GM10847 (cell line): ENCODE measurements around the gene SCRN1.

ENCODE experiments used
- POLR2A ChIP-seq: IDR thresholded peaks from 2 replicates; pipeline ENCODE4 v1.6.1; 2011; ENCODE audit not compliant: insufficient read length; ENCODE audit errors: extremely low read depth

SCRN1 gene

GRCh38 chr7:29878081-29878688 is 111.4 kb downstream of the SCRN1 start:
- TF ChIP-seq POLR2A, result no peak

GRCh38 chr7:29877196-29877595 is 112.4 kb downstream of the SCRN1 start:
- no peak for TF ChIP-seq POLR2A

GRCh38 chr7:29875741-29876140 is 113.9 kb downstream of the SCRN1 start:
- TF ChIP-seq POLR2A, result no peak

- TF ChIP-seq POLR2A, result no peak
Observed at GRCh38 chr7:29873644-29874294, 115.8 kb downstream of the SCRN1 start.

GRCh38 chr7:29871787-29872398 is 117.7 kb downstream of the SCRN1 start:
- TF ChIP-seq POLR2A, result no peak
